MCF 10A (cell line): Measurements from ENCODE around the gene AGMAT. TPM values are rescaled to one million over a fixed set of nuclear protein-coding genes. Genes with fewer than 3 reads are reported as not detected.
A peak's percentile ranks its signal among the peaks of the same experiment; 100 is the strongest.

ENCODE experiments used
- BruUV-seq: library from RNA; stranded (reverse); fragments of 400-500 nt; replicated peaks from 2 replicates; lab custom pipeline; 2021; lab: Mats Ljungman, UMichigan
- CTCF ChIA-PET: fragments of 300-600 bp; sonication (Branson Sonifier 250); formaldehyde crosslinking; extraction: SDS; loops from one replicate; lab custom pipeline; 2021; ENCODE audit warnings: antibody characterized with exemption, inconsistent platforms; lab: Yijun Ruan, JAX
- POLR2A ChIA-PET: fragments of 300-600, 350-650 bp; sonication (Branson Sonifier 250); formaldehyde crosslinking; extraction: SDS; loops from one replicate; lab custom pipeline; 2020; ENCODE audit warnings: antibody characterized with exemption, inconsistent platforms; lab: Yijun Ruan, JAX
- DNase-seq: peaks from one replicate; pipeline ENCODE4 v3.0.0-alpha.2; 2018; ENCODE audit not compliant: unreplicated experiment
- H3K27ac Mint-ChIP-seq: one replicate; pipeline ENCODE4 v1.8.0; 2022; ENCODE audit warnings: mild to moderate bottlenecking, low read depth, mixed read lengths; ENCODE audit not compliant: unreplicated experiment
- H3K27me3 Mint-ChIP-seq: one replicate; pipeline ENCODE4 v1.8.0; 2022; ENCODE audit warnings: mixed read lengths; ENCODE audit not compliant: insufficient read depth, unreplicated experiment
- H3K36me3 Mint-ChIP-seq: one replicate; pipeline ENCODE4 v1.8.0; 2022; ENCODE audit warnings: mild to moderate bottlenecking, moderate library complexity, mixed read lengths; ENCODE audit not compliant: insufficient read depth, unreplicated experiment
- H3K4me1 Mint-ChIP-seq: one replicate; pipeline ENCODE4 v1.8.0; 2022; ENCODE audit warnings: mixed read lengths; ENCODE audit not compliant: insufficient read depth, unreplicated experiment
- H3K4me3 Mint-ChIP-seq: one replicate; pipeline ENCODE4 v1.8.0; 2022; ENCODE audit warnings: mild to moderate bottlenecking, moderate library complexity, mixed read lengths; ENCODE audit not compliant: unreplicated experiment
- H3K9me3 Mint-ChIP-seq: one replicate; pipeline ENCODE4 v1.8.0; 2022; ENCODE audit warnings: mixed read lengths; ENCODE audit not compliant: unreplicated experiment
- CTCF ChIP-seq: fragments of 200-600 bp; IDR thresholded peaks from one replicate; pipeline ENCODE4 v1.8.0; 2022; ENCODE audit warnings: antibody characterized with exemption, mild to moderate bottlenecking; ENCODE audit not compliant: unreplicated experiment
- intact Hi-C: fragments of 100-400 bp; cut with micrococcal nuclease; formaldehyde crosslinking; loops from 2 replicates; pipeline ENCODE4 v1.14.1; 2022
- total RNA-seq: library from RNA; stranded (reverse); gene quantifications from 2 replicates; pipeline ENCODE4 v1.2.3, GENCODE V29; 2022

The AGMAT gene
- total RNA-seq, 1 experiment from 2014 or later: not detected

GRCh38 chr1:15525050-15526020, 59.5 kb downstream of the AGMAT start:
- no TSS peak for BruUV-seq
- TF ChIP-seq CTCF: no peak
- ChIA-PET POLR2A (interaction anchor here (0.5 to 3.4 kb wide), 8 partner anchors 11 to 761 kb away, joined by 3 to 36 read pairs (median 4); partner anchors contain the start of gene DDI2), CTCF (interaction anchor here (0.6 kb wide), 1 partner anchor 107 kb away, joined by 3 read pairs; no protein-coding TSS in a partner anchor)
- intact Hi-C loops: loop anchor here (1.0 kb wide), 1 partner anchor 93 kb away; no protein-coding TSS in a partner anchor
- no peaks in the 10 kb centered on the region for H3K9me3 Mint-ChIP-seq
- peak; percentile 99 for DNase-seq
- peak overlapping the region; percentile 100 for H3K27ac Mint-ChIP-seq
- no peaks in the 10 kb centered on the region for H3K27me3 Mint-ChIP-seq
- peaks cover 16% of the 10 kb centered on the region for H3K4me1 Mint-ChIP-seq
- peak overlapping the region; percentile 92 for H3K4me3 Mint-ChIP-seq
- H3K36me3 Mint-ChIP-seq: peaks cover 20% of the 10 kb centered on the region

GRCh38 chr1:15524283-15525049, 60.4 kb downstream of the AGMAT start:
- DNase-seq: peak; percentile 96
- CTCF ChIA-PET: interaction anchor here (0.9 kb wide), 1 partner anchor 200 kb away, joined by 4 read pairs; no protein-coding TSS in a partner anchor

GRCh38 chr1:15524021-15524282, 60.9 kb downstream of the AGMAT start, which contains the start of gene CASP9:
Gene CASP9, minus strand, starts transcription at chr1:15524215. Its CDS starts 15 bp downstream, at chr1:15524200.
- intact Hi-C loops: no loop called here

More at GRCh38 chr1:15524283-15525049, 60.4 kb downstream of the AGMAT start:
- Mint-ChIP-seq H3K9me3 (no peaks in the 10 kb centered on the region), H3K27ac (peak overlapping the region; percentile 100), H3K4me1 (peaks cover 16% of the 10 kb centered on the region), H3K27me3 (no peaks in the 10 kb centered on the region), H3K4me3 (peak overlapping the region; percentile 92), H3K36me3 (peaks cover 13% of the 10 kb centered on the region)
- no peak for TF ChIP-seq CTCF
- no TSS peak for BruUV-seq
- POLR2A ChIA-PET: interaction anchor here (3.4 kb wide), 1 partner anchor 93 kb away, joined by 36 read pairs; the partner anchor contains the start of gene DDI2
- intact Hi-C loops: no loop called here

More at GRCh38 chr1:15524021-15524282, 60.9 kb downstream of the AGMAT start, which contains the start of gene CASP9:
- ChIA-PET CTCF (interaction anchor here (0.9 to 1.0 kb wide), 2 partner anchors 200 to 268 kb away, joined by 4 to 7 read pairs; no protein-coding TSS in a partner anchor), POLR2A (interaction anchor here (0.6 to 1.0 kb wide), 3 partner anchors 23 to 847 kb away, joined by 3 to 4 read pairs (median 4); no protein-coding TSS in a partner anchor)
- no peaks in the 10 kb centered on the region for H3K9me3 Mint-ChIP-seq
- H3K4me3 Mint-ChIP-seq: peak within 1 kb of the TSS; percentile 92
- no peak for DNase-seq
- no TSS peak for BruUV-seq
- H3K36me3 Mint-ChIP-seq: peaks cover 8% of the 10 kb centered on the region
- peaks cover 16% of the 10 kb centered on the region for H3K4me1 Mint-ChIP-seq
- TF ChIP-seq CTCF: no peak
- no peaks in the 10 kb centered on the region for H3K27me3 Mint-ChIP-seq
- H3K27ac Mint-ChIP-seq: peak within 1 kb of the TSS; percentile 100
